Ascending aorta (tissue), 2 donors: ENCODE results near the gene SCN2B. TPM values are rescaled to one million over a fixed set of nuclear protein-coding genes. Genes with fewer than 3 reads are reported as not detected.

ENCODE experiments used
- DNase-seq, 2 donors: peaks; one replicate each; pipeline ENCODE4 v3.0.0-alpha.2; 2019; ENCODE audit warnings: low spot score in 2 of 2
- H3K27ac ChIP-seq, 2 donors: fragments of 200-600 bp; sonication (generic); one replicate each; pipeline ENCODE4 v1.5.1; 2016 to 2017; ENCODE audit warnings: mild to moderate bottlenecking in 1 of 2
- H3K27me3 ChIP-seq: fragments of 200-600 bp; sonication (generic); one replicate; pipeline ENCODE4 v1.5.1; 2017
- H3K36me3 ChIP-seq, 2 donors: fragments of 200-600 bp; sonication (generic); one replicate each; pipeline ENCODE4 v1.5.1; 2016
- H3K4me1 ChIP-seq, 2 donors: fragments of 200-600 bp; sonication (generic); one replicate each; pipeline ENCODE4 v1.5.1; 2016 to 2017; ENCODE audit warnings: mild to moderate bottlenecking in 1 of 2
- H3K4me3 ChIP-seq, 2 donors: fragments of 200-600 bp; sonication (generic); one replicate each; pipeline ENCODE4 v1.5.1; 2016 to 2017; ENCODE audit warnings: mild to moderate bottlenecking in 1 of 2
- H3K9me3 ChIP-seq, 2 donors: fragments of 200-600 bp; sonication (generic); one replicate each; pipeline ENCODE4 v1.5.1; 2016
- intact Hi-C: fragments of 100-400 bp; cut with DNase I; formaldehyde crosslinking; loops from one replicate; pipeline ENCODE4 v1.15.1; 2023
- total RNA-seq: library from RNA; depleted of rRNA; stranded (reverse); fragments of >200 nt; gene quantifications from one replicate; pipeline ENCODE4 v1.1.0, GENCODE V29; 2016
- TF ChIP-seq, protein P1 (sequence below), 3 experiments: fragments of 200-600 bp in 2 of 3; fragments of 450-650 bp in 1 of 3; sonication (generic) in 2 of 3; IDR thresholded peaks; one replicate each; pipeline ENCODE4 v1.5.1; 2016 to 2019; ENCODE audit warnings: antibody characterized with exemption in 3 of 3, mild to moderate bottlenecking in 1 of 3, moderate library complexity in 1 of 3

The SCN2B gene
- total RNA-seq, 1 donor from 2014 or later = 0.11 TPM

DNA sequence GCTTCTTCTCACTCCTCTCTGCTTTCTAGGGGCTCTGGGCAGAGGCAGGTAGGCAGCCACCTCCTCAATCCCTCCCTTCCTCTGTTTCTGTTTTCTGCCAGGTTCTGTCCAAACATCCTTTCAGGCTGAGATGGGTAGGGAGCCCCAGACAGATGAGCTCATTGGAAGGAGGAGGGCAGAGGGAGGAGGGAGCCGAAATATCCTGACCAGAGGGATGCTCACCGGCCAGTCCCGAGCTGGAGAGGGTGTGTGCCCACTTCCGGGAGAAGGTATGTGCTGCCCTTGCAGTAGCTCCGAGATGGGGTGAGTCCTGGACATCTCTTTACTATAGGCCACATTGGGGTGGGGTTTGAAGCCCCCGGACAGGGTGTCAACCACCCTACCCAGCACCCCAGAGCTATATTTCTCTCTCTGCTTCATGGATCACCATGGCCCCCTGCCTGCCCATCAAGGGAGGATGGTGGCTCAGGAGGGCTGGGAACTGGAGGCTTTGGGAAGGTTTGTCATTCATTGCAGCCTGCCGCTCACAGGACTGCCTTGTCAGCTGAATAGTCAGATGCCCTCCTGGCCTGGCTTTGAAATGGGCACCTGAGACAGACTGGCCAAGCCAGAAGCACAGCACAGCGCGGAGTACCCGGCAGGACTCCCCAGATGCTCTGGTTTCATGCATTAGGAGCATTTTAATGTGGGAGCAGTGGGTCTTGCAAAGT, 19.1 kb downstream of the SCN2B start:
- no peak for DNase-seq
- TF ChIP-seq, protein P1, sequence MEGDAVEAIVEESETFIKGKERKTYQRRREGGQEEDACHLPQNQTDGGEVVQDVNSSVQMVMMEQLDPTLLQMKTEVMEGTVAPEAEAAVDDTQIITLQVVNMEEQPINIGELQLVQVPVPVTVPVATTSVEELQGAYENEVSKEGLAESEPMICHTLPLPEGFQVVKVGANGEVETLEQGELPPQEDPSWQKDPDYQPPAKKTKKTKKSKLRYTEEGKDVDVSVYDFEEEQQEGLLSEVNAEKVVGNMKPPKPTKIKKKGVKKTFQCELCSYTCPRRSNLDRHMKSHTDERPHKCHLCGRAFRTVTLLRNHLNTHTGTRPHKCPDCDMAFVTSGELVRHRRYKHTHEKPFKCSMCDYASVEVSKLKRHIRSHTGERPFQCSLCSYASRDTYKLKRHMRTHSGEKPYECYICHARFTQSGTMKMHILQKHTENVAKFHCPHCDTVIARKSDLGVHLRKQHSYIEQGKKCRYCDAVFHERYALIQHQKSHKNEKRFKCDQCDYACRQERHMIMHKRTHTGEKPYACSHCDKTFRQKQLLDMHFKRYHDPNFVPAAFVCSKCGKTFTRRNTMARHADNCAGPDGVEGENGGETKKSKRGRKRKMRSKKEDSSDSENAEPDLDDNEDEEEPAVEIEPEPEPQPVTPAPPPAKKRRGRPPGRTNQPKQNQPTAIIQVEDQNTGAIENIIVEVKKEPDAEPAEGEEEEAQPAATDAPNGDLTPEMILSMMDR (IDR thresholded peaks at IDR 0.05) = no peak
- no peak overlapping the region for H3K4me3 ChIP-seq
- H3K36me3 ChIP-seq = no peaks in the 10 kb centered on the region
- intact Hi-C loops = no loop called here
- peaks cover 3 to 8% of the 10 kb centered on the region in 2 donors for H3K4me1 ChIP-seq
- H3K27me3 ChIP-seq = no peaks in the 10 kb centered on the region
- H3K27ac ChIP-seq = no peak overlapping the region
- H3K9me3 ChIP-seq = no peaks in the 10 kb centered on the region

DNA sequence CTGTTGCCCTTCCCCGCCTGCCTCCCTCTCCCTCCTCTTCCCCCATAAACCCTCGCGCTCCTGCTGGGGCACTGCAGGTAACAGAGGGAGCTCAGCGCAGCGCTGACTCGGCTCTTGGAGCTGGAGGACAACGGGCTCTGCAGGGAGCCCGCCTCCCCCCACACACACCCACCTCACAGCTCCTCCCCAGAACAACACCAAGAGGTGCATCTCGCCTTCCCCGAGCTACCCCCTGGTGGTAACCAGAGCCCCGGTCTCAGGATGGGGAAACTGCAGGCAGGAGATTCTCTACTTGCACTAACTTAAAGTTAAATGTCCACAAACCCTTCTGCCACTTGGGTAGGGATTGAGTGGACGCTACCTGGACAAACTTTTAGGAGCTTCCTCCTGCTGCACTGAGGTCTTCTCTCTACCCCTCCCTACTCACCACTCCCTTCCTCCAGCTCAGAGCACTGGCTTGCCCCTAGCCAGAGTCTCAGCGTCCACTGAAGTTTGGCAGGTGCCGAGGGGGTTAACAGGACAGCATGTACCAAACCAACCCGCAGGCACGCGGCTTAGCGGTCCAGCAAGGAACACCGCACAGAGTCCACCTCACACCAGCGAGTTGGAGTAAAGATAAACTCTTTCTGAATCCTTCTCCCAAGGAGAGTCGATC, 19.8 kb downstream of the SCN2B start:
- intact Hi-C loops = no loop called here
- no peaks in the 10 kb centered on the region for H3K9me3 ChIP-seq
- H3K36me3 ChIP-seq = no peaks in the 10 kb centered on the region
- no peak for DNase-seq
- no peaks in the 10 kb centered on the region for H3K27me3 ChIP-seq
- TF ChIP-seq, protein P1 (IDR thresholded peaks at IDR 0.05) = no peak
- peaks cover 3 to 8% of the 10 kb centered on the region in 2 donors for H3K4me1 ChIP-seq
- no peak overlapping the region for H3K4me3 ChIP-seq
- H3K27ac ChIP-seq = no peak overlapping the region

DNA sequence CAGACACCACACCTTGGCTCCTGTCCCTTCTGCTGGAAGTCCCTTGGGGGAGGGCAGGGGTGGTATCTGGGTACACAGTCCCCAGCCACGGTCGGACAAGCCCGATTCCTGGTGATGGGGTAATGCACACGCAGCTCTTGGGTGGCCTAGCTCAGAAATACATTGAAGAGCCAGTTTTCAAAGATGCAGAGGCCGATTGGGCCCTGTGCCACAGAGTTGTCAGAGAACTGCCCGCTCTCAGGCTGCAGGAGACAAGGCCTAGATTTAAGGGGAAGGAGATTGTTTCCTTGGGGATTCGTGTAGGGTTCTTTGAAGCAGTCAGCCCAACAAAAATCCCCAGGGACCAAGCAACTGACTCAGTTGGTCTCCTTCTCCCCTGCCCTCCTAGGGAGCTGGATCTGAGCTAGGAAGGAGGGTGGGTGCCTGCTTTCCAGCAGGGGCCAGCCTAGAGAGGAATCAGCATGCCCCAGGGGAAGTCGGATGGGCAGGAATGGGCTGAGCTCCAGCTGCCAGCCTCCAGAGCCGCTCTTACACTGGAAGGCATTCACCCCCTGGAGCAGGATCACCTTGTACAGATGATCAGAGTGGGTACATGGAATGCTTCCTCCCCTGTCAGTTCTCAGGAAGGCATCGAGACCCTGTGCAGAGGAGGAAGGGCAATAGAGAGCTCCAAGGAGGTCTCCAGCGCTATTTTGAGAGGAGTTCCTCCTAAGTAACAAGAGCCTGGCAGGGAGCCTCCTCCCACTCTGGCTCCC, 20.5 kb downstream of the SCN2B start:
- intact Hi-C loops = no loop called here
- DNase-seq = no peak
- TF ChIP-seq, protein P1 (IDR thresholded peaks at IDR 0.05) = no peak
- no peak overlapping the region for H3K4me3 ChIP-seq
- H3K36me3 ChIP-seq = no peaks in the 10 kb centered on the region
- no peaks in the 10 kb centered on the region for H3K27me3 ChIP-seq
- no peaks in the 10 kb centered on the region for H3K9me3 ChIP-seq
- H3K4me1 ChIP-seq = peaks cover 3 to 8% of the 10 kb centered on the region in 2 donors
- no peak overlapping the region for H3K27ac ChIP-seq

DNA sequence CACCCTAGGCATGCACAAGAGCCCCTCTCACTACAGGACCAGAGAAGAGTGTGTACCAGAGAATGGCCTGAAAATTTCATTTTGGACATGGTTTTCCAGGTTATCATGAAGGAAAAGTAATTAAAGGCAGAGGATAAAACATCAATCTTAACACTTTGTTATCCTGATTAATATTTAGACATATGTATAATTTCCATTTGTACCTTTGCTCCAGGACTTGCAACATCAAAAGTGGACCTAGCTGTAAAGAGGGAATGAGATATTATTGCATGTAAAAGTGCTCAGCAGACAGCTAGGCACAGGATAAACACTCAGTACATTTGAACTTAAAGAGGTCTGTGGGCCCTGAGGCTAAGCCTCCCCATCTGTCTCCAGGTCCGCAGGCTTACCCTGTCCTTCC, 21.8 kb downstream of the SCN2B start:
- no peak overlapping the region for H3K4me3 ChIP-seq
- DNase-seq = no peak
- TF ChIP-seq, protein P1 (IDR thresholded peaks at IDR 0.05) = no peak
- no peak overlapping the region for H3K27ac ChIP-seq
- intact Hi-C loops = no loop called here
- H3K9me3 ChIP-seq = no peaks in the 10 kb centered on the region
- H3K36me3 ChIP-seq = no peaks in the 10 kb centered on the region
- H3K4me1 ChIP-seq = peaks cover 3 to 8% of the 10 kb centered on the region in 2 donors
- no peaks in the 10 kb centered on the region for H3K27me3 ChIP-seq

DNA sequence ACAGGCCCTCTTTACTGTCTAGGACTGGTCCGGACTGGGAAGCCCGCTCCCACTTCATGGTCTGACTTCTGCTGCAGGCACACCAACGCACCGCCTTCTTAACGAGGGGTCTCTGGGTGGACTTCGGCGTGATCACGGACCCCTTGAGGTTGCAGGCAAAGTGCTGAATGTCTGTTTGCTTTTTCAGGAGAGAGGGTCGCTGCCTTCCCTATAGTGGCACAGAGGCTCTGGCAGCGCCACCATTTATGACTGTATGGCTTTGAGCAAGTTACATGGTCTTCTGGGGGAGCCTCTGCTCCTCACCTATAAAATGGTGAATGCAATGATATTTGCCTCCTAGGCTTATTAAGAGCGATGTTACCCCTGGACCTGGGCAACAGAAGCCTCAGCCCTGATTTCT, 22.5 kb downstream of the SCN2B start:
- Histone ChIP-seq H3K9me3 (no peaks in the 10 kb centered on the region), H3K4me3 (no peak overlapping the region), H3K27ac (no peak overlapping the region), H3K27me3 (no peaks in the 10 kb centered on the region), H3K4me1 (peaks cover 3 to 8% of the 10 kb centered on the region in 2 donors), H3K36me3 (no peaks in the 10 kb centered on the region)
- intact Hi-C loops = no loop called here
- no peak for DNase-seq
- TF ChIP-seq, protein P1 (IDR thresholded peaks at IDR 0.05) = no peak
